Ovary (tissue), 3 donors: Measurements from ENCODE around the gene PLEKHA7.

Experiments
- CTCF ChIP-seq, 3 donors: fragments of 450-650 bp in 2 of 3; fragments of 200-600 bp in 1 of 3; IDR thresholded peaks; one replicate each; pipeline versions ENCODE4 v1.5.1 to v1.8.0; 2016 to 2022; ENCODE audit warnings: antibody characterized with exemption in 3 of 3, mild to moderate bottlenecking in 1 of 3
- EP300 ChIP-seq: sonication (generic); formaldehyde crosslinking; IDR thresholded peaks from one replicate; pipeline ENCODE4 v1.6.1; 2017; ENCODE audit warnings: antibody characterized with exemption
- donor health status: DM: no; HTN: no; CAD: no.

GRCh38 chr11:16792426-16792825, 221.8 kb downstream of the PLEKHA7 start:
- TF ChIP-seq CTCF (IDR thresholded peaks at IDR 0.05) (no peak), EP300 (no peak)
